Measurements from ENCODE around the gene HEATR9.

Gene HEATR9

DNA sequence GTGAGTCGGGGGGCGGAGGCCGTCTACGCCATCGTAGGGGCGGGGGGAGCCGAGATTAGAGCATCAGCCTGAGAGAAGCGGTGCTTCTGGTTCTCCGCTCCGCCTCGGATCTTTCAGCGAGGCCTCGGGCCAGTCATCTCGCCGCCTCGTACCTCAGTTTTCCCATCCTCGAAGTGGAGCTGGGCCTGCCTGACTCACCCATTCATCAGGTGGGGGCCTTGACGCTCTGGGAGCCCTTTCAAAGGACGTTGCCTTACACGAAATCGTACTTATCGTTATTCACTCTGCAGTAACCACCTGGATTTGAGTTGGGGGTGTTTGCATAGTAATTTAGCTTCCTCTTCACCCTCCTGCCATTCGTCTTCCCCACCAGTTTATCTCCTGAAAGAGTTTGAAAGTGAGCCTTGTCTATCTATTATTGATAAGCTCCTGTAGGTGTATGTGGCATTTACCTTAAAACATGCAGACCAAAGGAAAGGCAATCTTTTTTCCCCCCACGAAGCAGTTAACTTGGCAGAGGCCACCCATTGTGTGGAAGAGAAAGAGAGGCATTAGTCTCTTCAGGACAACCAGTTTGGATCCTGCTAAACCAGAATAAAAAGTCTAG is 58.7 kb downstream of the HEATR9 start:
- peak overlapping the region; percentile 99 for H3K4me3 ChIP-seq (ENCODE audit: low read depth, low read length)

DNA sequence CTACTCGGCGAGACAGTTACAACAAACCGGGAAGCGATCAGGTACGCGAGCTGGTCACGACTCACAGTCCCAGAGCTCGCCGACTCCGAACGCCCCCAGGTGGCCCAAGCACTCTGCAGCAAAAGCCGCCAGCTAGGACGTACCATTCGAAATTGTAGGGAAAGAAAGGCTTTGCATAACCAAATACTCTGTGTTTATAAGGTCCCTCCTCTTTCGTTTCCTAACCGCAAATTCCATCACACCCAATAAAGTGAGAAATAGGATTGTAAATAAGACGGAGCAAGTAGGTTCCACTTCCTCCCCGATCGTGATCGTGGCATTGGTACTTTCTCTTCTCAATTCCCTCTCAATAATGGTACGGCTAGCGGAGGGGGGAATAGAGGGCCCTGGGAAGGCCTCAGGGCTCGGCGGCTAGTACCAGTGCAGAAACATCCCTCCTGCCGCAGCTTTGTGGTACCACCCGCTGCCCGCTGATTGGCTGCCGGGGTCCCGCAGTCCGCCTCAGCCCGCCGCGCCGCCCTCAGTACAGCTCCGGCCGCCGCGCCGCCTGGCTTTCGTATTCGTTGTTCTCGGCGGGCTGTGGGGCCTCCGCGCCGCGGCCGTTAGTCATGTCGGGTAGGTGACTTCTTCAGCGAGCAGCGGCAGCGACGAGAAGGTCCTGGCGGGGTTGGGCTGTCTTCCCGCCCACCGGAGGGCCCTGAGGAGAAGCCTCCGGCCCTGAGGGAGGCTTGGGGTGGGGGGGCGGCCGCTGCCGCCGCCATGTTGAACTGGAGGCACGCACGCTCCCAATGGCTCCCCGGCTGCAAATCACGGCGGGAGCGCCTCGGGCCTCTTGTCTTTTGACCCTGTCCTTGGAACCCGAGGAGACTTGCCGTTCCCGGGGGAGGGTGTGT is 59.5 kb downstream of the HEATR9 start, which contains the start of gene TAF15:
Gene TAF15, plus strand, starts transcription at position 523 of the 893 bp plus-strand sequence. Its CDS starts 86 bp downstream, at position 609.
- peak within 1 kb of the TSS; percentile 99 for H3K4me3 ChIP-seq (ENCODE audit: low read depth, low read length)

- H3K4me3 ChIP-seq (ENCODE audit: low read depth, low read length), result peak overlapping the region; percentile 99
Measured at GRCh38 chr17:35808240-35808961, 60.3 kb downstream of the HEATR9 start.

- no peak overlapping the region for H3K4me3 ChIP-seq (ENCODE audit: low read depth, low read length)
Measured at GRCh38 chr17:35807371-35808144, 61.1 kb downstream of the HEATR9 start.

Data from iPS-11a (cell line).